HepG2 (cell line): ENCODE measurements around the gene MDH1. TPM values are rescaled to one million over a fixed set of nuclear protein-coding genes. Genes with fewer than 3 reads are reported as not detected.

Experiments
- ATAC-seq: fragments of 200-7000 bp; cut with Tn5 transposase; 3 replicates; pipeline ENCODE4 v1.9.1; 2020; ENCODE audit warnings: mild to moderate bottlenecking, moderate library complexity
- BruUV-seq: library from RNA; stranded (reverse); fragments of 400-500 nt; replicated peaks from 2 replicates; lab custom pipeline; 2021; lab: Mats Ljungman, UMichigan
- CTCF ChIA-PET: fragments of 300-600 bp; formaldehyde crosslinking; extraction: SDS; loops from one replicate; lab custom pipeline; 2021; ENCODE audit warnings: low total read pairs, inconsistent platforms, low intra/inter-chr PET ratio; lab: Yijun Ruan, JAX
- POLR2A ChIA-PET: fragments of 350-600 bp; sonication (Branson Sonifier 250); formaldehyde crosslinking; loops from one replicate; lab custom pipeline; 2020; ENCODE audit warnings: antibody characterized with exemption, inconsistent platforms; lab: Yijun Ruan, JAX
- DNase-seq: peaks from one replicate; pipeline ENCODE4 v3.0.0-alpha.2; 2015; ENCODE audit warnings: low spot score
- FAIRE-seq: peaks from 3 replicates; lab custom pipeline; 2011; peaks lifted over from hg19 to GRCh38; lab: Jason Lieb, UNC
- H2AFZ ChIP-seq: one replicate; pipeline ENCODE4 v1.6.1; 2011; ENCODE audit warnings: low read length, inconsistent platforms
- H3K27ac ChIP-seq: fragments of 300-600 bp; 3 replicates; pipeline ENCODE4 v1.8.0; 2011; ENCODE audit warnings: mixed run types, mild to moderate bottlenecking, mixed read lengths, low read length, inconsistent platforms; ENCODE audit not compliant: insufficient read depth; ENCODE audit errors: extremely low read length
- H3K27me3 ChIP-seq, 2 experiments: fragments of 200-600 bp in 1 of 2; 2 replicates in 1 of 2; 3 replicates in 1 of 2; pipeline versions ENCODE4 v1.6.0 to v1.8.0; 2011; ENCODE audit warnings: low read length in 2 of 2, mild to moderate bottlenecking in 2 of 2, moderate library complexity in 2 of 2, inconsistent platforms in 1 of 2; ENCODE audit not compliant: insufficient read depth in 2 of 2, control insufficient read depth in 1 of 2
- H3K36me3 ChIP-seq, 2 experiments: fragments of 200-600 bp in 1 of 2; replicated peaks in 1 of 2; 2 replicates in 1 of 2; 3 replicates in 1 of 2; pipeline versions ENCODE4 v1.5.1 to v1.8.0; 2011; ENCODE audit warnings: low read length in 2 of 2, inconsistent platforms in 1 of 2; ENCODE audit not compliant: insufficient read depth in 2 of 2, control insufficient read depth in 1 of 2
- H3K4me1 ChIP-seq: 2 replicates; pipeline ENCODE4 v1.5.1; 2012; ENCODE audit warnings: low read length, inconsistent platforms; ENCODE audit not compliant: insufficient read depth
- H3K4me2 ChIP-seq: 2 replicates; pipeline ENCODE4 v1.6.0; 2011; ENCODE audit warnings: low read depth, low read length, inconsistent platforms
- H3K4me3 ChIP-seq, 3 experiments: fragments of 200-600 bp in 1 of 3; sonication (generic), shearing (Covaris generic) in 1 of 3; replicated peaks in 1 of 3; 2 replicates each; pipeline ENCODE4 v1.5.1; 2011 to 2016; ENCODE audit warnings: low read length in 3 of 3, inconsistent platforms in 2 of 3, low read depth in 2 of 3, mild to moderate bottlenecking in 2 of 3, control low read depth in 1 of 3, mixed read lengths in 1 of 3; ENCODE audit not compliant: insufficient read depth in 1 of 3
- H3K79me2 ChIP-seq: one replicate; pipeline ENCODE4 v1.6.1; 2011; ENCODE audit warnings: low read length, inconsistent platforms; ENCODE audit not compliant: insufficient read depth
- H3K9ac ChIP-seq: 2 replicates; pipeline ENCODE4 v1.6.0; 2011; ENCODE audit warnings: mild to moderate bottlenecking, low read depth, low read length, inconsistent platforms; ENCODE audit not compliant: insufficient read depth
- H3K9me3 ChIP-seq: 2 replicates; pipeline ENCODE4 v1.5.1; 2012; ENCODE audit warnings: mild to moderate bottlenecking, low read length
- H4K20me1 ChIP-seq: 2 replicates; pipeline ENCODE4 v1.6.0; 2011; ENCODE audit warnings: inconsistent platforms, mild to moderate bottlenecking, low read length, moderate library complexity; ENCODE audit not compliant: insufficient read depth
- ATF1 ChIP-seq: IDR thresholded peaks from 2 replicates; pipeline ENCODE4 v1.6.1; 2016; ENCODE audit warnings: mild to moderate bottlenecking, control low read depth
- EED ChIP-seq: sonication (generic); formaldehyde crosslinking; IDR thresholded peaks from 2 replicates; pipeline ENCODE4 v1.5.0; 2020; ENCODE audit warnings: mild to moderate bottlenecking, missing genetic modification reagents
- MBNL3 ChIP-seq: fragments of 250-450 bp; sonication (Bioruptor Pico); conservative IDR thresholded peaks from 2 replicates; pipeline ENCODE4 v1.8.0; 2022; ENCODE audit warnings: mild to moderate bottlenecking, inconsistent platforms
- PHB2 ChIP-seq: fragments of 450-650 bp; IDR thresholded peaks from 2 replicates; pipeline ENCODE4 v1.6.1; 2018; ENCODE audit not compliant: partially characterized antibody
- SMAD9 ChIP-seq: sonication (generic); formaldehyde crosslinking; IDR thresholded peaks from 2 replicates; pipeline ENCODE4 v1.5.1; 2020; ENCODE audit warnings: mild to moderate bottlenecking, missing genetic modification reagents
- SP4 ChIP-seq: sonication (generic); formaldehyde crosslinking; IDR thresholded peaks from 2 replicates; pipeline ENCODE4 v1.8.1; 2023; ENCODE audit warnings: mild to moderate bottlenecking, missing genetic modification reagents
- ZNF124 ChIP-seq: sonication (generic); formaldehyde crosslinking; IDR thresholded peaks from 2 replicates; pipeline ENCODE4 v1.4.0; 2020; ENCODE audit warnings: missing genetic modification reagents
- ZNF329 ChIP-seq: sonication (generic); formaldehyde crosslinking; IDR thresholded peaks from 2 replicates; pipeline ENCODE4 v1.9.0; 2021; ENCODE audit warnings: low read depth, mild to moderate bottlenecking, missing genetic modification reagents
- ZNF382 ChIP-seq: sonication (generic); formaldehyde crosslinking; IDR thresholded peaks from 2 replicates; pipeline ENCODE4 v1.5.0; 2020; ENCODE audit warnings: missing genetic modification reagents, mild to moderate bottlenecking, borderline replicate concordance
- ZSCAN9 ChIP-seq: IDR thresholded peaks from 2 replicates; pipeline ENCODE4 v1.6.1; 2016; ENCODE audit warnings: borderline replicate concordance
- WGBS: methylation state at CpG from one replicate; pipeline ENCODE4 v1.1.6; 2017; ENCODE audit warnings: low lambda C conversion rate; 5-methylcytosine and 5-hydroxymethylcytosine counted together
- in situ Hi-C: cut with HindIII; loops from 2 replicates; pipeline ENCODE4 v1.10.0; 2017; ENCODE audit warnings: low pct_unique_long_range_greater_than_20kb; ENCODE audit not compliant: extremely low pct_ligation_motif_present
- intact Hi-C: fragments of 100-400 bp; cut with micrococcal nuclease; formaldehyde crosslinking; loops from one replicate; pipeline ENCODE4 v1.10.0; 2022; ENCODE audit not compliant: unreplicated experiment
- polyA plus RNA-seq, 8 experiments: library from polyadenylated mRNA; depleted of rRNA in 3 of 8; stranded (reverse) in 7 of 8; unstranded in 1 of 8; fragments of >200 nt; fragmentation: Illumina TruSeq in 4 of 8; extraction: Trizol in 4 of 8; gene quantifications; 2 replicates each; pipeline versions ENCODE4 v1.2.1 to v1.2.3, GENCODE V29; 2011 to 2016; ENCODE audit warnings: low read depth in 4 of 8, missing spikeins in 1 of 8, mixed read lengths in 1 of 8; ENCODE audit not compliant: insufficient read depth in 1 of 8
- total RNA-seq, 5 experiments: library from RNA; depleted of rRNA; stranded (reverse); fragments of >200 nt; fragmentation: Illumina TruSeq; extraction: Trizol; gene quantifications; 2 replicates each; pipeline ENCODE4 v1.2.3, GENCODE V29; 2016; ENCODE audit warnings: low read depth in 1 of 5
- TF ChIP-seq, protein P1 (sequence below): sonication (generic); formaldehyde crosslinking; IDR thresholded peaks from 2 replicates; pipeline ENCODE4 v1.5.0; 2020; ENCODE audit warnings: mild to moderate bottlenecking, missing genetic modification reagents
- TF ChIP-seq, protein P2 (sequence below): sonication (generic); formaldehyde crosslinking; IDR thresholded peaks from 2 replicates; pipeline ENCODE4 v1.4.0; 2020; ENCODE audit warnings: missing genetic modification reagents

The MDH1 gene
- total and polyA plus RNA-seq, 2 of the 13 experiments (the other 11 are each of a cell fraction or from before 2014, with no cell fraction given), result 293 to 415 TPM

DNA sequence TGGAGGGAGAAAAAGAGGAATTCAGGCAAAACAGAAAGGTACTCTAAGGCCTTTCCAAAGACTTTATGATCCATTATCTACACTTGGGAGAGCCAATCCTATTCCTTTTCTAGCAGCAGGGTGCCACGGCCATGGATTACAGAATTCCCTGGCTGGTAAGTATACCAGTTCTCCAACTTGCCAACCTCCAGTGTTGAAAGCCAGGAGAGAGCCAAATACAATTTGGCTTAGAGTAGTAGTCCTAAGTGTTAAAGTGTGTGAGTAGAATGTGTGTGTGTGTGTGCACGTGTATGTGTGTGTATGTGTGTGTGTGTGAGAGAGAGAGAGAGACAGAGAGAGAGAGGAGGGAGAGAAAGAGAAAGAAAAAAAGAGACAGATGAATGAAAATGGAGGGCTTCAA, 43.7 kb upstream of the MDH1 start (continued):
- TF ChIP-seq PHB2 (no peak), ZSCAN9 (no peak), SP4 (CRISPR knock-in tag) (no peak), MBNL3 (CRISPR knock-in tag) (no peak), SMAD9 (no peak), EED (CRISPR knock-in tag) (no peak)
- TF ChIP-seq, protein P1, sequence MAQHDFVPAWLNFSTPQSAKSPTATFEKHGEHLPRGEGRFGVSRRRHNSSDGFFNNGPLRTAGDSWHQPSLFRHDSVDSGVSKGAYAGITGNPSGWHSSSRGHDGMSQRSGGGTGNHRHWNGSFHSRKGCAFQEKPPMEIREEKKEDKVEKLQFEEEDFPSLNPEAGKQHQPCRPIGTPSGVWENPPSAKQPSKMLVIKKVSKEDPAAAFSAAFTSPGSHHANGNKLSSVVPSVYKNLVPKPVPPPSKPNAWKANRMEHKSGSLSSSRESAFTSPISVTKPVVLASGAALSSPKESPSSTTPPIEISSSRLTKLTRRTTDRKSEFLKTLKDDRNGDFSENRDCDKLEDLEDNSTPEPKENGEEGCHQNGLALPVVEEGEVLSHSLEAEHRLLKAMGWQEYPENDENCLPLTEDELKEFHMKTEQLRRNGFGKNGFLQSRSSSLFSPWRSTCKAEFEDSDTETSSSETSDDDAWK (CRISPR knock-in tag), result no peak

DNA sequence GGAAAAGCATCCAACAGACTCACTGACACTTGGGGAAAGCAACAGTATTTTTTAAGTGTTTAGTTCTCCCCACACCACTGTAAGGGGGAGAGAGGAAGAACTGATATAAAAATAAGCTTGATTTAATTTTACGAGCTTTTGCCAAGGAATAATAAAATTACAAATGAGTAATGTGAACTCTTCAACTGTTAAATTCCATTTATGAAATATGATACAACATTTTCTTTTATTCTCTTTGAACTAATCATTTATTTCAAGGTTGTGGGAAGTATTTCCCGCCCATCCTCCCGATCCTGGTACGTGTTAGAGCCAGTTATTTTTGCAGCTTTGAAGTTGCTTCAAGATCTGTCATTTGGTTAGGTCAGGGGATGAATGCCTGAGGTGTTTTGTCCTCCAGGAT, 35.7 kb upstream of the MDH1 start:
- WGBS, result 90% methylated on average over 4 of the region's 4 CpGs
- H2AFZ ChIP-seq, result no peak overlapping the region
- DNase-seq (no peak), FAIRE-seq (no peak), ATAC-seq (no peak)
- intact Hi-C loops (no loop called here), in situ Hi-C loops (no loop called here)
- TF ChIP-seq ZNF329 (CRISPR knock-in tag) (no peak), ZNF124 (CRISPR knock-in tag) (no peak), ZNF382 (CRISPR knock-in tag) (no peak), ATF1 (CRISPR knock-in tag) (no peak)
- TF ChIP-seq, protein P2, sequence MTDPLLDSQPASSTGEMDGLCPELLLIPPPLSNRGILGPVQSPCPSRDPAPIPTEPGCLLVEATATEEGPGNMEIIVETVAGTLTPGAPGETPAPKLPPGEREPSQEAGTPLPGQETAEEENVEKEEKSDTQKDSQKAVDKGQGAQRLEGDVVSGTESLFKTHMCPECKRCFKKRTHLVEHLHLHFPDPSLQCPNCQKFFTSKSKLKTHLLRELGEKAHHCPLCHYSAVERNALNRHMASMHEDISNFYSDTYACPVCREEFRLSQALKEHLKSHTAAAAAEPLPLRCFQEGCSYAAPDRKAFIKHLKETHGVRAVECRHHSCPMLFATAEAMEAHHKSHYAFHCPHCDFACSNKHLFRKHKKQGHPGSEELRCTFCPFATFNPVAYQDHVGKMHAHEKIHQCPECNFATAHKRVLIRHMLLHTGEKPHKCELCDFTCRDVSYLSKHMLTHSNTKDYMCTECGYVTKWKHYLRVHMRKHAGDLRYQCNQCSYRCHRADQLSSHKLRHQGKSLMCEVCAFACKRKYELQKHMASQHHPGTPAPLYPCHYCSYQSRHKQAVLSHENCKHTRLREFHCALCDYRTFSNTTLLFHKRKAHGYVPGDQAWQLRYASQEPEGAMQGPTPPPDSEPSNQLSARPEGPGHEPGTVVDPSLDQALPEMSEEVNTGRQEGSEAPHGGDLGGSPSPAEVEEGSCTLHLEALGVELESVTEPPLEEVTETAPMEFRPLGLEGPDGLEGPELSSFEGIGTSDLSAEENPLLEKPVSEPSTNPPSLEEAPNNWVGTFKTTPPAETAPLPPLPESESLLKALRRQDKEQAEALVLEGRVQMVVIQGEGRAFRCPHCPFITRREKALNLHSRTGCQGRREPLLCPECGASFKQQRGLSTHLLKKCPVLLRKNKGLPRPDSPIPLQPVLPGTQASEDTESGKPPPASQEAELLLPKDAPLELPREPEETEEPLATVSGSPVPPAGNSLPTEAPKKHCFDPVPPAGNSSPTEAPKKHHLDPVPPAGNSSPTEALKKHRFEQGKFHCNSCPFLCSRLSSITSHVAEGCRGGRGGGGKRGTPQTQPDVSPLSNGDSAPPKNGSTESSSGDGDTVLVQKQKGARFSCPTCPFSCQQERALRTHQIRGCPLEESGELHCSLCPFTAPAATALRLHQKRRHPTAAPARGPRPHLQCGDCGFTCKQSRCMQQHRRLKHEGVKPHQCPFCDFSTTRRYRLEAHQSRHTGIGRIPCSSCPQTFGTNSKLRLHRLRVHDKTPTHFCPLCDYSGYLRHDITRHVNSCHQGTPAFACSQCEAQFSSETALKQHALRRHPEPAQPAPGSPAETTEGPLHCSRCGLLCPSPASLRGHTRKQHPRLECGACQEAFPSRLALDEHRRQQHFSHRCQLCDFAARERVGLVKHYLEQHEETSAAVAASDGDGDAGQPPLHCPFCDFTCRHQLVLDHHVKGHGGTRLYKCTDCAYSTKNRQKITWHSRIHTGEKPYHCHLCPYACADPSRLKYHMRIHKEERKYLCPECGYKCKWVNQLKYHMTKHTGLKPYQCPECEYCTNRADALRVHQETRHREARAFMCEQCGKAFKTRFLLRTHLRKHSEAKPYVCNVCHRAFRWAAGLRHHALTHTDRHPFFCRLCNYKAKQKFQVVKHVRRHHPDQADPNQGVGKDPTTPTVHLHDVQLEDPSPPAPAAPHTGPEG (CRISPR knock-in tag), result no peak
- no peaks in the 10 kb centered on the region for H3K9me3 ChIP-seq
- no peaks in the 10 kb centered on the region for H3K36me3 ChIP-seq
- H3K4me1 ChIP-seq, result no peaks in the 10 kb centered on the region
- no peak overlapping the region for H3K27ac ChIP-seq
- no TSS peak for BruUV-seq
- H3K4me2 ChIP-seq, result no peak overlapping the region
- H4K20me1 ChIP-seq, result no peaks in the 10 kb centered on the region
- H3K27me3 ChIP-seq, result no peaks in the 10 kb centered on the region; a peak in 1 of 5 replicates
- H3K79me2 ChIP-seq, result no peaks in the 10 kb centered on the region
- no peak overlapping the region for H3K9ac ChIP-seq
- POLR2A ChIA-PET, result no interaction called here
- H3K4me3 ChIP-seq, result no peak overlapping the region
- CTCF ChIA-PET, result no interaction called here
